ENCODE data around the gene EGFR.

EGFR gene

DNA sequence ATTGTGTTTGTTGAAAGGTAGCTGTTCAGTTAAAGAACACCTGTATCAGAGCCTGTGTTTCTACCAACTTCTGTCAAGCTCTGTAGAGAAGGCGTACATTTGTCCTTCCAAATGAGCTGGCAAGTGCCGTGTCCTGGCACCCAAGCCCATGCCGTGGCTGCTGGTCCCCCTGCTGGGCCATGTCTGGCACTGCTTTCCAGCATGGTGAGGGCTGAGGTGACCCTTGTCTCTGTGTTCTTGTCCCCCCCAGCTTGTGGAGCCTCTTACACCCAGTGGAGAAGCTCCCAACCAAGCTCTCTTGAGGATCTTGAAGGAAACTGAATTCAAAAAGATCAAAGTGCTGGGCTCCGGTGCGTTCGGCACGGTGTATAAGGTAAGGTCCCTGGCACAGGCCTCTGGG, 154.9 kb downstream of the EGFR start:
- H3K27me3 Mint-ChIP-seq = peaks cover 31 to 57% of the 10 kb centered on the region in 2 donors
- H3K9me3 Mint-ChIP-seq = no peaks in the 10 kb centered on the region
- no peaks in the 10 kb centered on the region for H3K4me1 Mint-ChIP-seq (ENCODE audit: low read depth in 2 of 2)
- ATAC-seq (replicated peaks) (no peak), DNase-seq (no peak)
- no peaks in the 10 kb centered on the region for H3K36me3 Mint-ChIP-seq (ENCODE audit: insufficient read depth)
- no peak overlapping the region for H3K4me3 Mint-ChIP-seq
- H3K27ac Mint-ChIP-seq = no peak overlapping the region

DNA sequence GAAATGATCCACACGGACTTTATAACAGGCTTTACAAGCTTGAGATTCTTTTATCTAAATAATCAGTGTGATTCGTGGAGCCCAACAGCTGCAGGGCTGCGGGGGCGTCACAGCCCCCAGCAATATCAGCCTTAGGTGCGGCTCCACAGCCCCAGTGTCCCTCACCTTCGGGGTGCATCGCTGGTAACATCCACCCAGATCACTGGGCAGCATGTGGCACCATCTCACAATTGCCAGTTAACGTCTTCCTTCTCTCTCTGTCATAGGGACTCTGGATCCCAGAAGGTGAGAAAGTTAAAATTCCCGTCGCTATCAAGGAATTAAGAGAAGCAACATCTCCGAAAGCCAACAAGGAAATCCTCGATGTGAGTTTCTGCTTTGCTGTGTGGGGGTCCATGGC, 155.6 kb downstream of the EGFR start:
- Mint-ChIP-seq H3K4me1 (ENCODE audit: low read depth in 2 of 2) (no peaks in the 10 kb centered on the region), H3K4me3 (no peak overlapping the region), H3K36me3 (ENCODE audit: insufficient read depth) (no peaks in the 10 kb centered on the region), H3K9me3 (no peaks in the 10 kb centered on the region), H3K27me3 (peaks cover 38 to 64% of the 10 kb centered on the region in 2 donors), H3K27ac (no peak overlapping the region)
- no peak for ATAC-seq (replicated peaks)
- no peak for DNase-seq

DNA sequence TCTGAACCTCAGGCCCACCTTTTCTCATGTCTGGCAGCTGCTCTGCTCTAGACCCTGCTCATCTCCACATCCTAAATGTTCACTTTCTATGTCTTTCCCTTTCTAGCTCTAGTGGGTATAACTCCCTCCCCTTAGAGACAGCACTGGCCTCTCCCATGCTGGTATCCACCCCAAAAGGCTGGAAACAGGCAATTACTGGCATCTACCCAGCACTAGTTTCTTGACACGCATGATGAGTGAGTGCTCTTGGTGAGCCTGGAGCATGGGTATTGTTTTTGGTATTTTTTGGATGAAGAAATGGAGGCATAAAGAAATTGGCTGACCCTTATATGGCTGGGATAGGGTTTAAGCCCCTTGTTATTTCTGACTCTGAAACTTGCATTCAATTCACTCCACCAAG, 156.0 kb downstream of the EGFR start:
- H3K9me3 Mint-ChIP-seq = no peaks in the 10 kb centered on the region
- ATAC-seq (replicated peaks) (no peak), DNase-seq (no peak)
- H3K36me3 Mint-ChIP-seq (ENCODE audit: insufficient read depth) = no peaks in the 10 kb centered on the region
- H3K4me1 Mint-ChIP-seq (ENCODE audit: low read depth in 2 of 2) = no peaks in the 10 kb centered on the region
- H3K4me3 Mint-ChIP-seq = no peak overlapping the region
- peaks cover 34 to 62% of the 10 kb centered on the region in 2 donors for H3K27me3 Mint-ChIP-seq
- no peak overlapping the region for H3K27ac Mint-ChIP-seq

DNA sequence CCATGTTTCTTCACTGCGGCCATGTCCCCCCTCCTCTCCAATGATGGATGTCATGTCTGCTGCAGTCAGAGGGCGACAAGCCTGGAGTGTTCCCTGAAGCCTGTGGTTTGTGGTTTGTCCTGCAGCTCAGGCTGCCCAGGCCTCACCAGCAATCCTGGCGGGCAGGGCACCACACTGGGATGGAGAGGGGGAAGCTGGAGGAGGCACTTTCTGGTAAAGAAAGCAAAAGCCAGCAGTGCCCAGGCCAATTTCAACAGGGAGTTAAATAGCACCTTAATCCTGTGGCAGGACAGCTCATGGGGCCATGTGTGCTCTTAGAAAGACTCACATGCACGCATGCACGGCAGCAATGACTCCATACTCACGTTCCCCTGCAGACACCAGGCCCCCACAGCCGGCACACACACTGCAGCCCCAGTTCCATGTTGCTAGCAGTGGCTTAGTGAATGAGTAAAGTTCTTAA, 158.3 kb downstream of the EGFR start:
- Mint-ChIP-seq H3K27ac (no peak overlapping the region), H3K36me3 (ENCODE audit: insufficient read depth) (no peaks in the 10 kb centered on the region), H3K9me3 (no peaks in the 10 kb centered on the region), H3K27me3 (peaks cover 23 to 56% of the 10 kb centered on the region in 2 donors), H3K4me1 (ENCODE audit: low read depth in 2 of 2) (peaks cover 0 to 4% of the 10 kb centered on the region in 2 donors), H3K4me3 (no peak overlapping the region)
- ATAC-seq (replicated peaks) = no peak
- no peak for DNase-seq

DNA sequence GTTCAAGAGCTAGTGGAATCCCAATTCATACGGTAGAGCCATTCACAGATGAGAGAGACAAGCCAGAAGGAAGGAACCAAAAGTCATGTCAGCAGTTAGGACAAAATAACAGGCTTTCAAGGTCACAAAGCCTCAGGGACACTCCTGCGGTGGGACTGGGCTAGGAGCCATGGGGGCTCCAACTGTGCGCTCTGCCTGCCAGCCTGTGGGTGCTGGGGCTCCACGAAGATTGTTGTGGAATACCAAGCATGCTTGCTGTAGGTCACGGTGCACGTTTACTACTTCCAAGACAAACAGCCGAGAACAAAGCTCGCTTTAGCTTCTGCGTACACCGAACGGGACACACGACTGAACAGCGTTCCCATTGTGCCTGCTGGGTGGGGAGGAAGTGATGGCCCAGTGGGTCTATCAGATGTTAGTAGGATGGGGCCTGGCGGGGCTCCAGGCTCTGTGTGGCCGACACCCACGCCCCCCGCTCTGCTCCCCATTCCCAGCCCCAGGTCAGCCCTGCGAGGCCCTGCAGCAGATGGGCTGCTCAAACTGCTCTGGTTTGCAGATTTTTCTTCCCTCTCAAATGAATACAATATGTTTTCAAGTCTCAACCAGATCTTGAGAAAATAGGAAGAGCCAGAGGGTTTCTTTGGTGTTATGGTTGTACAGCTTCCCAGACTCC, 158.9 kb downstream of the EGFR start:
- Mint-ChIP-seq H3K36me3 (ENCODE audit: insufficient read depth) (no peaks in the 10 kb centered on the region), H3K27ac (no peak overlapping the region), H3K4me1 (ENCODE audit: low read depth in 2 of 2) (peaks cover 0 to 4% of the 10 kb centered on the region in 2 donors), H3K27me3 (peaks cover 20 to 51% of the 10 kb centered on the region in 2 donors), H3K4me3 (no peak overlapping the region), H3K9me3 (no peaks in the 10 kb centered on the region)
- DNase-seq (no peak), ATAC-seq (replicated peaks) (no peak)

DNA sequence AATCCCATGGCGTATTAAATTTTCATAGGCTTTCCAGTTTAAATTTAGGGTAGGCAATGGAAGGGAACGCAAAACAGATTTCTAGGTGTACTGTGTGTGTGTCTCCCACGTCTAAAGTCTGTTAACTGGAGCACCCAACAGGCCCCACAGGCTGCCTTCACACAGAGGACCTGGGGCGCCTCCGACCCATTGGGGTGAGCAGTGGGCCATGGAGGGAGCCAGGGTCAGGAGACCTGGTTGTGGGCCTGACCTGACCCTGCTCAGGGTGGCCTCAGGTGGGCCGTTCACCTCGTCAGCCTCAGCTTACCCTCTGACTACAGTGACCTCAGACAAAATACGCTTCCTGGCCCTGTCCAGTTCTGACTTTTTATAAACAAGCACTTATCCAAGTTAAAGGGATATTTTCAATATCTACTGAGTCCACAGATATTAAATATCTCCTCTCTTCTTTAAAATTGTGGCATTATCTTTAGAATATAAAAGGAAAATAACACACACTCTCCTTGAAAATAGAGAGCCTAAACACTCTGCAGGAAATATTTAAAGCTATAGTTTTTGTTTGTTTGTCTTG, 159.6 kb downstream of the EGFR start:
- Mint-ChIP-seq H3K4me1 (ENCODE audit: low read depth in 2 of 2) (peaks cover 0 to 4% of the 10 kb centered on the region in 2 donors), H3K27me3 (peaks cover 20 to 51% of the 10 kb centered on the region in 2 donors), H3K36me3 (ENCODE audit: insufficient read depth) (no peaks in the 10 kb centered on the region), H3K4me3 (no peak overlapping the region), H3K9me3 (no peaks in the 10 kb centered on the region), H3K27ac (no peak overlapping the region)
- ATAC-seq (replicated peaks) (no peak), DNase-seq (no peak)

DNA sequence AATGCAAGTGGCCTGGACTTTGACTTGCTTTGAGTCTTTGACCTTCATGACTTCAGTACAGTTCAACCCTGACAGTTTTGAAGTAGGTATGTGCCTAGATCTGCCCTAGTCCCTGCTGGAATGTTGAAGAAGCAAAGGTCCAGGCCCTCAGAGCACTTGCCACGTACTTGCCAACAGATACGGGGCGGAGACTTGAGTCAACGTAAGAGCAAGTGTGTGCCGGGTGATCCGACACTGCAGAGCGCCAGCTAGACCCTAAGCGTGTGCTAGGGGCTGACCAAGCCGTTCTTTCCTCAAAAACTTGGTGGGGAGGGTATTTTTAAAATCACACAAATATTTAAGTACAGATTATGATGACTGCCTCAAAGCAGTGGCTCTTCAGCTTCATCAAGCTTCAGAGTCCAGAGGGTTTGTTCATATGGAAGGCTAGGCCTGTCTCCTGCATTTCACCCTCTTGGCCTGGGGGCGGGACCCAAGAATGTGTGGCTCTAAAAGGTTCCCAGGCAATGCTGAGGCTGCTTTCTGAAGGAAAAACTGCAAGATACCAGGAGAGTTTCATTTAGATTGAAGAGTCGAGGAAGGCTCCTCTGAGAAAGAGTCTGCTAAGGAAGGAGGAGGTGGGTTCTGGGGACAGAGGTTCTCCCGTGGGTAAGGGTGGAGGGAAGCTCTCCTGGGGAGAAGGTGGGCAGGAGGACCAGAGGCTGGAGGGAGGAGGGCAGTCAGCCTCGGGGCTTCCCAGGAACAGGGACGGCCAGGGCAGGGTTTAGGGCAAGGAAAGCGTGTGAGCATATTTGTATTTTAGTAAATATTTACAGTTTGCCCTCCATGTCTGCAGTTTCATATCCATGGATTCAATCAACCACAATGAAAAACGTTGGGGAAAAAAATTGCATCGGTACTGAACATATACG, 160.3 kb downstream of the EGFR start:
- Mint-ChIP-seq H3K4me3 (no peak overlapping the region), H3K4me1 (ENCODE audit: low read depth in 2 of 2) (peaks cover 0 to 4% of the 10 kb centered on the region in 2 donors), H3K36me3 (ENCODE audit: insufficient read depth) (peaks cover 1% of the 10 kb centered on the region), H3K27me3 (peaks cover 22 to 51% of the 10 kb centered on the region in 2 donors), H3K9me3 (no peaks in the 10 kb centered on the region), H3K27ac (no peak overlapping the region)
- DNase-seq (no peak), ATAC-seq (replicated peaks) (no peak)

DNA sequence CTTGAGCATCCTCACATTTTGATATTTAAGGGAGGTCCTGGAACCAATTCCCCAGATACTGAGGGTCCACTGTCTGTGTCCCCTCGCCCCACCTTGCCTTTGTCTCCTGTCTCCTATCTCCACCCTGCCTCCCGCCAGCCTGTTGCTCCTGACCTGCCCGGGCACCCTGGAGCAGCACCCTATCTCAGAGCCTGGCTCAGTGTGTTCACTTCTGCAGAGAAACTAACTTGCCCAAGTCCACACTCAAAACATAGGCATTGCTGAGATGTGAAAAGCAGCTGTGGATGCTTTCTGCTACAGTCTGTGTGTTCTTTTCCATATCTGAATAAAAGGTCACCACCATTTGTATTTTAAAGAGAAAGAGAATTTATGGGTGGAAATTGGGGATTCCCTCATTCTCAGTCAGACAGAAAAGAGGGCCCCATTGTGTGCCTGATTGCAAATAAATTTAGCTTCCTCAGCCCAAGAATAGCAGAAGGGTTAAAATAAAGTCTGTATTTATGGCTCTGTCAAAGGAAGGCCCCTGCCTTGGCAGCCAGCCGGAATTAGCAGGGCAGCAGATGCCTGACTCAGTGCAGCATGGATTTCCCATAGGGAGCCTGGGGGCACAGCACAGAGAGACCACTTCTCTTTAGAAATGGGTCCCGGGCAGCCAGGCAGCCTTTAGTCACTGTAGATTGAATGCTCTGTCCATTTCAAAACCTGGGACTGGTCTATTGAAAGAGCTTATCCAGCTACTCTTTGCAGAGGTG, 161.3 kb downstream of the EGFR start:
- ATAC-seq (replicated peaks) (no peak), DNase-seq (no peak)
- Mint-ChIP-seq H3K27ac (no peak overlapping the region), H3K9me3 (no peaks in the 10 kb centered on the region), H3K4me1 (ENCODE audit: low read depth in 2 of 2) (peaks cover 0 to 4% of the 10 kb centered on the region in 2 donors), H3K27me3 (peaks cover 21 to 43% of the 10 kb centered on the region in 2 donors), H3K4me3 (no peak overlapping the region), H3K36me3 (ENCODE audit: insufficient read depth) (peaks cover 3% of the 10 kb centered on the region)

DNA sequence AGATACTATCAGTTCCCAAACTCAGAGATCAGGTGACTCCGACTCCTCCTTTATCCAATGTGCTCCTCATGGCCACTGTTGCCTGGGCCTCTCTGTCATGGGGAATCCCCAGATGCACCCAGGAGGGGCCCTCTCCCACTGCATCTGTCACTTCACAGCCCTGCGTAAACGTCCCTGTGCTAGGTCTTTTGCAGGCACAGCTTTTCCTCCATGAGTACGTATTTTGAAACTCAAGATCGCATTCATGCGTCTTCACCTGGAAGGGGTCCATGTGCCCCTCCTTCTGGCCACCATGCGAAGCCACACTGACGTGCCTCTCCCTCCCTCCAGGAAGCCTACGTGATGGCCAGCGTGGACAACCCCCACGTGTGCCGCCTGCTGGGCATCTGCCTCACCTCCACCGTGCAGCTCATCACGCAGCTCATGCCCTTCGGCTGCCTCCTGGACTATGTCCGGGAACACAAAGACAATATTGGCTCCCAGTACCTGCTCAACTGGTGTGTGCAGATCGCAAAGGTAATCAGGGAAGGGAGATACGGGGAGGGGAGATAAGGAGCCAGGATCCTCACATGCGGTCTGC, 162.2 kb downstream of the EGFR start:
- no peak for ATAC-seq (replicated peaks)
- DNase-seq = no peak
- Mint-ChIP-seq H3K4me3 (no peak overlapping the region), H3K27me3 (peaks cover 27 to 50% of the 10 kb centered on the region in 2 donors), H3K27ac (no peak overlapping the region), H3K36me3 (ENCODE audit: insufficient read depth) (peaks cover 3% of the 10 kb centered on the region), H3K9me3 (no peaks in the 10 kb centered on the region), H3K4me1 (ENCODE audit: low read depth in 2 of 2) (peaks cover 4 to 10% of the 10 kb centered on the region in 2 donors)

DNA sequence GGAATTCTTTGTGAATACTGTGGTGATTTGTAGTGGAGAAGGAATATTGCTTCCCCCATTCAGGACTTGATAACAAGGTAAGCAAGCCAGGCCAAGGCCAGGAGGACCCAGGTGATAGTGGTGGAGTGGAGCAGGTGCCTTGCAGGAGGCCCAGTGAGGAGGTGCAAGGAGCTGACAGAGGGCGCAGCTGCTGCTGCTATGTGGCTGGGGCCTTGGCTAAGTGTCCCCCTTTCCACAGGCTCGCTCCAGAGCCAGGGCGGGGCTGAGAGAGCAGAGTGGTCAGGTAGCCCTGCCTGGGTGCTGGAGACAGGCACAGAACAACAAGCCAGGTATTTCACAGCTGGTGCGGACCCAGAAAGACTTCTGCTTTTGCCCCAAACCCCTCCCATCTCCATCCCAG, 162.9 kb downstream of the EGFR start:
- Mint-ChIP-seq H3K27me3 (peaks cover 33 to 57% of the 10 kb centered on the region in 2 donors), H3K4me1 (ENCODE audit: low read depth in 2 of 2) (peaks cover 4 to 10% of the 10 kb centered on the region in 2 donors), H3K36me3 (ENCODE audit: insufficient read depth) (peaks cover 3% of the 10 kb centered on the region), H3K27ac (no peak overlapping the region), H3K4me3 (no peak overlapping the region), H3K9me3 (no peaks in the 10 kb centered on the region)
- ATAC-seq (replicated peaks) = no peak
- no peak for DNase-seq

DNA sequence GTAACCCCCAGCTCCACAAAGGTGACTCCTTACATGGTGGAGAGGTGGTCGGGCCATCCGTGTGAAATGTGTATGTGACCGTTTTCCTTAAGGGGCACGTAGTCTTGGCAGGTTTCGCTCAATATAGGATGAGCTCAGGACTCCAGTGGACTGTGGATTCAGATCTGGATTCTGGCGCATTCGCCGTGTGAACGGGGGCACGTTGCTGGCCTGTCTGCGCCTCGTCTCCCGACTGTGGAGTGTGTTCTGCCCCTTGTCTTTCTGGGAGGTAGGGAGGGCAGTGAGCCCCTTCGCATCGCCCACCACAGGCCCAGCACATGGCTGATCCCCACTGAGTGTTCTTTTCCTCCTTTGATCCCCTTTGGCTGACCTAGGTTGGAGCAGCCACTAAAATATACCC, 165.1 kb downstream of the EGFR start:
- Mint-ChIP-seq H3K27me3 (peaks cover 37 to 64% of the 10 kb centered on the region in 2 donors), H3K9me3 (no peaks in the 10 kb centered on the region), H3K4me1 (ENCODE audit: low read depth in 2 of 2) (peaks cover 4 to 10% of the 10 kb centered on the region in 2 donors), H3K4me3 (no peak overlapping the region), H3K27ac (no peak overlapping the region), H3K36me3 (ENCODE audit: insufficient read depth) (peaks cover 3% of the 10 kb centered on the region)
- ATAC-seq (replicated peaks) (no peak), DNase-seq (no peak)

DNA sequence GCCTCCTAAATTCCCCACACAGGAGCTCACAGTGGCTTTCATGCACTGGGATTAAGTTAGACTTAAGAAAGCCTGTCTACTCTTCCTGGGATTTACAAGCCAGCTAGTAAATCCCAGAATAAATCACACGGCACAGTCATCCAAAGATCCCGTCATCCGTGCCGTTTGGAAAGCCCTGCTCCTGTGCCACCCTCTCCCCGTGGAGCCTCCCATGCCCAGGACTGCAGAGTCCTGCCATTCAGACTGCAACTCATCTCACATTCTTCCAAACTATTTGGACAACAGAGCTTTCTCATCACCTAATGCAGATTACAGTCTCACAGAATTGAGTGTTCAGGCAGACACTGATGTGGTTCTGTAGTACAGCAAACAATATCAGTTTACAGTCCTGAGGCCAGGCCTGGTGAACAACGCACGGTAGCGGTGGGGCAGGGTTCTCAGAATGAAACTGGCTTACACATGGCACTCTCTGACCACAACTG, 166.5 kb downstream of the EGFR start:
- Mint-ChIP-seq H3K27ac (no peak overlapping the region), H3K9me3 (no peaks in the 10 kb centered on the region), H3K36me3 (ENCODE audit: insufficient read depth) (peaks cover 3% of the 10 kb centered on the region), H3K4me1 (ENCODE audit: low read depth in 2 of 2) (peaks cover 4 to 10% of the 10 kb centered on the region in 2 donors), H3K4me3 (no peak overlapping the region), H3K27me3 (peaks cover 39 to 69% of the 10 kb centered on the region in 2 donors)
- ATAC-seq (replicated peaks) (no peak), DNase-seq (no peak)
